Stimulated activated CD4-positive, alpha-beta T cell treated with anti-CD3 and anti-CD28 coated beads, Interleukin-15, amount 100 ng/mL, for 24 hours (primary cell): ENCODE results near the gene RPTOR.

Experiments used
- DNase-seq: peaks from one replicate; pipeline ENCODE4 v3.0.0-alpha.2; 2020

The RPTOR gene

DNA sequence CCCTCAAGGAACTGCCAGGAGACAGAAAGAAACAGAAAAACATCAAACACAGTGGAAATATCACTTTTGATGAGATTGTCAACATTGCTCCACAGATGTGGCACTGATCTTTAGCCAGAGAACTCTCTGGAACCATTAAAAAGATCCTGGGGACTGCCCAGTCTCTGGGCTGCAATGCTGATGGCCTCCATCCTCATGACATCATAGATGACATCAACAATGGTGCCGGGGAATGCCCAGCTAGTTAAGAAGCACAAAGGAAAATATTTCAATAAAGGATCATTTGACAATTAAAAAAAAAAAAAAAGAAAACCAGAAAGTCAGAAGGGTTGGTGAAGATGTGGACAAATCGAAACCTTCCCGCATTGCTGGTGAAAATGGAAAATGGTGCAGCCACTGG is 432.1 kb downstream of the RPTOR start:
- no peak for DNase-seq

GRCh38 chr17:80977172-80977571 is 432.5 kb downstream of the RPTOR start:
- no peak for DNase-seq

- DNase-seq = no peak
Measured at GRCh38 chr17:80978499-80979497, 434.2 kb downstream of the RPTOR start.

- no peak for DNase-seq
Measured at GRCh38 chr17:80979547-80980378, 435.1 kb downstream of the RPTOR start.

- DNase-seq = no peak
Measured at GRCh38 chr17:80980397-80981061, 435.9 kb downstream of the RPTOR start.

DNA sequence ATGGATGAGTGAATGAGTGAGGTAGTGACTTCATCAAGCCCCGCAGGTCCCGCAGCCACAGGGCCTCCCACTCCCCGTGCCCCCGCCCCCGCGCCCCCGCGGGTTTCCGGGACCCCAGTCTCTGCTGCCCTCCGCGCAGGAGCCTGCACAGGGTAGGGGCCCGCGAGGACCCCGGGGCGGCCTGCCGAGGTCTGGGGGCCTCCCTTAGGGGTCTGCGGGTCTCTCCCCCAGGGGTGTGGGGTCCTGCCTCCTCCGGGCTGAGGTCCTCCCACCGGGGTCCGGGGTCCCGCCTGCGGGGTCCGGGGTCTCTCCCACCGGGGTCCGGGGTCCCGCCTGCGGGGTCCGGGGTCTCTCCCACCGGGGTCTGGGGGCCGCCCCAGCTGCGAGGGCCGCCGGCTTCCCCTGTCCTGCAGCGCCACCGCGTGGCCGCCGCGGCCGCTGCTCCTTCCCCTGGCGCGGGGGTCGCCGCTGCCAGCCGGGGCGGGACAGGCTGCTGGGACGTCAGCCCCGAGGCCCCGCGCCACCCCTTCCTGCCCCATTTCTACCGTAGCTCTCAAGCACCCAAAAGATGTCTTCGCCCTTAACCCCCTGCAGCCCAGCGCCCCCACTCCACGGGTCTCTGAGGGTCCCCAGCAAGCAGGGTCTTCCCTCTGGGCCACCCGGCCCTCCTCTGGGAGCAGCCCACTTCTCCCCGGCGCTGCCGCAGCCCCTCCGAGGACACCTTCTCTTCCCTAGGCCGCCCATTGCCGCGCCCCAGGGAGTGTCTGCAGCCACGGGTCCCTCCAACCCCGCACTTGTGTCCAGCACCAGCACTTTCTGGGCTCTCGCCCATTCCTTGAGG is 436.6 kb downstream of the RPTOR start:
- DNase-seq = peak; percentile 49

- DNase-seq = no peak
Measured at GRCh38 chr17:80981929-80982425, 437.3 kb downstream of the RPTOR start.

DNA sequence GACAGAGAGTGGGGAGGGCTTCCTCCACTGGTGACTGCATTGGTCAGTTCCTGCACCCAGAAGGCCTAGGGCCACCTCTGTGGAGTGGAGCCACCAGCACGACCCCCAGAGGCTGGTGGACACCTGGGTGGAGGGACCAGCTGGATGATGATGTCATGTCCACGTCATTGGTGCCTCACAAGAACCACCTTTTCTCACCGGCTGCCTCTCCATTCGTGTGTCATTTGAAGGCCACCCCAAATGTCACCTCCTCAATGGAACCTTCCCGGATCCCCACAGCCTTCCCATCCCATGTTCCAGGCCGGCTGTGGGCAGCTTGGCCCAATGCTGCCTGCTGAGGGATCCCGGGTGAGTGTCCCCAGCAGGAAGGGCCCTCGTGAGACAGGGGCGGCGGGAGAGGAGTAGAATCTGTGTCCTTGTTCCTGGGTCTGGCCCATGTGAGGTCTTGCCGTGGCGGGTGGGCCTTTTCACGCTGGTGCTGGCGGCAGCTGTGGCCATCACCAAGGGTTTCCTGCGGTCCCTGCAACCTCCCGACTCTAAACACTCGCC is 437.9 kb downstream of the RPTOR start:
- DNase-seq = no peak

- DNase-seq = no peak
Measured at GRCh38 chr17:80983545-80983944, 438.9 kb downstream of the RPTOR start.

DNA sequence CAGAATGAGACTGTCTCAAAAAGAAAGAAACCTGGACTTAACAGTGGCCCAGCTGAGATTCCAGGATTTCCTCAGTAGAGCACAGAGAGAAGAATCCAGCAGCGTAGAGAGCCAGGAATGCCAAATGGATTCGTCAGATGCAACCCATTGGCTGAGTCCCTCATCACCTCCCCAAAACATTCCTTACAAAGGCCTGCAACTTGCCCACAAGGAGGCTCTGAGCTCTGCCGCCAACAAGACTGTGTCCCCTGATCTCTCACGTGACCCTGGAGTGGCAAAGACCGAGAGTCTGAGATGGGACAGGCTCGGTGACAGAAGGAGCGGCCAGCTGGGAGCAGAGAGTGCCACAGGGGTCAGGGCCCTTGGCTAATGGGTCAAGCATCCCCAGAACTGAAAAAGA is 440.1 kb downstream of the RPTOR start:
- DNase-seq = no peak

DNA sequence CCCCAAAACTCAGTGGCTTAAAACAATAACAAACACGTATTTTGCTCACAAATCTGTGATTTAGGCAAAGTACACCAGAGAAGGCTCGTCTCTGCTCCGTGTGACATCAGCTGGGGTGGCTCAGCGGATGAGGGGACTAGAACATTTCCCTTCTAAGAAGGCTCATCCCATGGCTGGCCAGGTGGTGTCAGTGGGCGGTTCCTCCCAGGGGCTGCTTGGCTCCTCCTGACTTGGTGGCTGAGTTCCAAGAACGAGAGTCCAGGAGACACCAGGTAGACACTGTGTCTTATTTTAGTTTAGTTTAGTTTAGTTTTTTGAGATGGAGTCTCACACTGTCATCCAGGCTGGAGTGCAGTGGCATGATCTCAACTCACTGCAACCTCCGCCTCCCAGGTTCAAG is 441.4 kb downstream of the RPTOR start:
- DNase-seq = no peak

DNA sequence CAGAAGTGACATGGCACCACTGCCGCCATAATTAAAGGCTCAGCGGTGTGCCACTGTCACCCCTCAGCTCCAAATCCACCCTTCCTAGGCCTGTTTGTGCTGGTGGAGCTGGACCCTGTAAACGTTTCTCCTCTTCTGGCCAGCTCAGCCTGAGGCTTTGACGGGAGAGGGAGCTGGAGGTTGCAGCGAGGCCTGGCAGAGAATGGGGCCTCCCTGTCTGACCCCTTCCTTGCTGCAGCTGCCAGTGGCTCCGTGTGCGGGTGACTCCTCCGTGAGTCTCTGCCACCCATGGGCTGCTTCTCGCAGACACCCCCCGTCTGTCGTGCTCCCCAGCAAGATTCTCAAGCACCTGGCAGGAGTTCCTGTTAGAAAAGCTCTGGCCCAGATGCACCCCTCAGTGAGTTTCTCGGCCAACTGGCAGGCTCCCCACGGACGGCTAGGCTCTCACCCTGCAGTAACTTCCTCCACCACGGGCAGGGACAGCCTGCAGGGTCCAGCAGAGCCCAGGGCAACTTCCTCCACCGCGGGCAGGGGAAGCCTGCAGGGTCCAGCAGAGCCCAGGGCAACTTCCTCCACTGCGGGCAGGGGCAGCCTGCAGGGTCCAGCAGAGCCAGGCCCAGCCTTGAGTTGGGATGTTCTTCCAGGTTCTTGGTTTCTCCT is 442.3 kb downstream of the RPTOR start:
- no peak for DNase-seq

GRCh38 chr17:80987941-80988461 is 443.4 kb downstream of the RPTOR start:
- no peak for DNase-seq

DNA sequence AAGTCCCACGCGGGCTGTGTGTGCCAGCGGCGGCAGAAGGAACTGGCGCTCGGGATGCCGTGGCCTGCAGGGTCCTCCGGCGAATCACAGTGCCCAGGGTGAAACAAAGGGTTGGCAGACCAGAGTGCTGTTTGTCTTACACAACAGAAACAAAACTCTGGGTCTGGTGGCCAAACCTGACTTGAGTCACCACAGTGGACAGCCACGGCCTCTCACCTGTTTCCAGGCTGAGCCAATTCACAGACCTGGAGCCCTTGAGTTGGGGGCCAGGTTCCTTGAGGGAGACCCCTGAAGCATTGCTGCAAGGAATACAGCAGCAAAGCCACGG is 444.9 kb downstream of the RPTOR start:
- DNase-seq = no peak

DNA sequence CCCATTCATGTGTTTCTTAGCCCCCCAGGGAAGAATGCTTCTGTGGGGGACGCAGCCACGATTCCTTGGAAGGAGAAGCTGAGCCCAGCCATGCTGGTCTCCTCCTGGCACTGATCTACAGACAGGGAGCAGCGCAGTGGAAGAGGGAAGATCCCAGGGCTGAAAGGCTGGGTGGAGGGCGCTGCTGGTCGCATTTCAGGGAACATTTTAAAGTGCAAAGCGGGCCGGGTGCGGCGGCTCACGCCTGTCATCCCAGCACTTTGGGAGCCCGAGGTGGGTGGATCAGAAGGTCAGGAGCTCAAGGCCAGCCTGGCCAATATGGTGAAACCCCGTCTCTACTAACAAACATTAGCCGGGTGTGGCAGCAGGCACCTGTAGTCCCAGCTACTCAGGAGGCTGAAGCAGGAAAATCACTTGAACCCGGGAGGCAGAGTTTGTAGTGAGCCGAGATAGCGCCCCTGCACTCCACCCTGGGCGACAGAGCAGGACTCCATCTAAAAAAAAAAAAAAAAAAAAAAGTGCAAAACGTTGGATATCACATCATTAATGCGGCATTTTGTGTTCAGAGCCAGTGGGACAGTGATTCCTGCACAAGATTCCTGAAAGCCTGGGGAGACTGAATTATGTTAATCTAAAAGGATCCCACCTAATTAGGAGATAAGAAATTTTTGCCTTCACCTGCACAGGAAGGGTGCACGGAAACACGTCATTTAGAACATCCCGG is 446.4 kb downstream of the RPTOR start:
- no peak for DNase-seq

DNA sequence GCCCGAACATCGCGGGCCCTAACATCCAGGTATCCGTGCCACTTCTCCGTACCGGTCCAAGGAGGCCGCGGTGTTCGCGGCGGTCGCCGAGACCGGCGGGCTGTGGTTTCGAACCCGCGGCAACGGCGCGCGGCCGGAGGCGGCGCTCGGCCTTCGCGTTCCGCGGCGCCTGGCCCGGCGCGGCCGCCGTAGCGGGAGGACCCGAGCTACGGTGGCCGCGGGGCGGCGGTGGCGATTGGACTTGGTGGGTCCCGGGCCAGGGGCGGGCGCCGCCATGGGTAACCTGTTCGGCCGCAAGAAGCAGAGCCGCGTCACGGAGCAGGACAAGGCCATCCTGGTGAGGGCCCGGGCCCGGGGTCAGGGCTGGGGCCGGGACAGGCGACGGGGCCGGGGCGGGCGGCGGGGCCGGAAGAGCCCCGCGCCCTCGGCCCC is 447.0 kb downstream of the RPTOR start, which contains the start of gene CHMP6:
Gene CHMP6 (plus strand): TSS at position 197 of the 432 bp plus-strand sequence. CDS start 78 bp downstream, at position 275.
- DNase-seq = peak; percentile 82

DNA sequence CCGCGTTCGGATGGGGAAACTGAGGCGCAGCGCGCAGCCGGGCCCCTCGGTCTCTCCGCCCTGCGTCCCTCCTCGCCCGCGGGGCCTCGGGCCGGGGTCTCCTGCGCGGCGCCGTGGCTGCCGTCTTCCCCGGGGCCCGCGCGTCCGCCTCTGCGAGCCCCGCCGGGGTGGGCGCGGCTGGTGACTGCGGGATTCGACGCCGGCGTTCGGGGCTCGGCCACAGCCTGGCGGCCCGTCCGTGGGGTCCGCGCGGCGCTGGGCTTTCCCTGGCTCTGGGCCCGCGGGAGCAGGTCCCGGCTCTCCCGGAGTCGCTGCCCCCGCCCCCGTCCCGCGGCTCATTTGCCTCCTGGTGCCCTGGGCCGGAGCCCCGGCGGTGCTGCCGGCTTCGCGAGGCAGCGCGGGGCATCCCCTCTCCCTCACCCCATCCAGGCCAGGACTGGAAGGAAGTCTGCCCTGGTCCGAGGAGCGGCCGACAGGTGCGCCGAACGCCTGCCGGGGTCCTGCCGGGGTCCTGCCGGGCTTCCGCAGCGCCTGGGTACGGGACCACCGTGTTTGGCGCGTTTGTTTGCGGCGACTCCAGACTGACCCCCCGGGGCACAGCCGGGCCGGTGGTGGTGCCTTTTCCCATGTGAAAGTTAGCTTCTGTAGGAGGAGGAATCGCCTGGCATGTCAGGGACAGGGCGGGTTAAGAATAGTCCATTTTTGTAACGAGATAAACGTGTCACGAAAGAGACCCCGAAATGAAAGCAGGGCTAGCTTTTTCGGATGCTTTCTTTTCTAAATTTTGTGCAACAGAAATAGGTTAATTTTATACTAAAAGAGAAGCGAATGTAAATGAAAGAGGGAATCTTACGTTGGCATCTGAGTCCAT is 447.7 kb downstream of the RPTOR start:
- DNase-seq = no peak

DNA sequence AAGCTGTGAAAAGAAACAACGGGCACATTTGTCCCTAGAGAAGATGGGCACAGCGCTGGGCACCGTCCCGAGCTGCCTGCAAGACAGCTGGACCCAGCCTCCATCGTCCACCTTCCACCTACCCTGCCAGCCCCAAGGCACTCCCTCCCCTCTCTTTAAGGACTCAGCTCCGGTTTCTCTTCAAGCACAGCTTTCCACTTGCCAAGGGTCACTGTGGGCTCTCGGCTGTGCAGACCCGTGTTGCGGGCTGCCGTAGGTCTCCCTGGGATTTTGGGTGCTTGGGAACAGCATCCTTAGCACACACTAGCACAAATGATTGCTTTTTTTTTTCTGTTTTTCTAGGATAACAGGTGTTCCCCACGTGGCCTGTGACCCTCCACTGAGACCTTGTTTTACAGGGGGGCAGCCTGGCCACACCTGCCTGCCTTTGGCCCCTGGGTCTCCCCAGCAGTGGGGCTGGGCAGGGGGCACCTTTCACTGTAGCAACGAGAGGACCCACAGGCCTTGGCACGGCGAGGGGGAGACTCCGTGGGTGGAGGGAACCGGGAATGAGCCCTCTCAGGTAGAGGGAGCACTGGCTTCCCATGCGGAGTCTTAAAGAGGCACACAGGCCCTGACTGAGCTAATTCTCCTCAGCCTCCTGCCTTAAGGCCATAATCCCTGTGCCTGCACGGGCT is 448.4 kb downstream of the RPTOR start:
- no peak for DNase-seq

DNA sequence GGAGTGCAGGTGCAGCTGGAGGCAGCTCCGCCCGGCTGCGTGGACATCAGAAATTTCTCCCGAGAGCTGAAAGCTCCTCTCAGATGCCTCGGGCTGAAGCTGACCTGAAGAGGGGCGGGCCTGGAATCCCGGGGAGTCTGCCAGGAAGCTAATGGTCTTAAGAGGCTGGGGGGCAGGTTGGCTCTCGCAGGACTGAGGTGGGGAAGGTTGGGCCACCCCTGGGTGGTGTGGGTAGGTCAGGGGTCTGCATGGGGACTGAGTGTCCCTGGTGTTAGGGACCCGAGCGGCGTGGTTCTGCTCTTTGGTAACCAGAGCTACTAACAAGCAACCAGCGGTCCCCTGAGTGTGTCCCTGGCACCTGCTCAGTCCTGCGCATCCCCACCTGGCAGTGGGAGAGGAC is 450.5 kb downstream of the RPTOR start:
- no peak for DNase-seq
